Measurements from ENCODE around the gene TGFB3. TPM values are rescaled to one million over a fixed set of nuclear protein-coding genes. Genes with fewer than 3 reads are reported as not detected.

TGFB3 gene
- total and polyA plus RNA-seq, 2 of the 13 experiments (the other 11 are each of a cell fraction or from before 2014, with no cell fraction given) = 1.4 to 2.5 TPM

DNA sequence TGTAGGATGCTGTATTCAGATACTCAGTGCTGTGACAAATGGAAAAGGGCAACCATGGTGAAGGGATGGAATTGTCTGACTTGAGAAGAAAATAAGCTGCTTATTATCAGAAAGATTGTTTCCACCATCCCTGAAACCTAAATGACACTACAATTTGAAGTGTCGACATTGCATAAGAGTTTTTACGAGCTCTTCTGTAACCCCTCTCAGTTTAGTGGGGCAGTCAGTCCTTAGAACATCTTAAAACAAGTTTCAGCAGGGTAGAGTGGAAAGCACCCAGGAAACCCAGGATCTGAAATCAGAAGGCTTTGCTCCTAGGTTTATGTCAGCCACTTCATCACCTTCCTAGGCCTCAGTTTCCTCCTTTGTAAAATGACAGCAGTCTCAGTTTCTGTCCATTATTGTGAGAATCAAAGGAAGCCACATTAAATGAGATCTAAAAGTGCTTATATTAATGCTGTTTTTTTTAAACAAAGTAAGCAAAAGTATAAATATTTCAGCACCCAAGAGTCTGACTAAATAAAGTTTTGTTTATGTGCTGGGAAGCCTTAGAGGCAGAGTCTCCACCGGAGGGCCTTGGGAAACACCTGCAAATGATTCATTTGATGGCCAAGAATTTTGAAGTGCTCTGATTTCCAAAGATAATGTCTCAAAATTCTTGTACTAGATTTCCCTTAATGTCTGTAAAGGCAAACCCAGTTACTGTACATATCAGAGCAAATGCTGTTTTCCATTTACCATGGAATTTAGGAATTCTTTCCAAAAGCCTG is 5.6 kb upstream of the TGFB3 start (continued):
- no peak for TF ChIP-seq CENPX (CRISPR knock-in tag; IDR thresholded peaks at IDR 0.05)
- TF ChIP-seq MEIS1 (CRISPR knock-in tag; IDR thresholded peaks at IDR 0.05; ENCODE audit: borderline replicate concordance) = no peak
- TF ChIP-seq ZNF260 (CRISPR knock-in tag; IDR thresholded peaks at IDR 0.05; ENCODE audit: borderline replicate concordance, low read depth) = no peak
- no peak for TF ChIP-seq ZNF253 (CRISPR knock-in tag; IDR thresholded peaks at IDR 0.05; ENCODE audit: borderline replicate concordance)
- TF ChIP-seq ZBTB20 (CRISPR knock-in tag; IDR thresholded peaks at IDR 0.05; ENCODE audit: borderline replicate concordance, low read depth) = no peak
- TF ChIP-seq ZNF589 (CRISPR knock-in tag; conservative IDR thresholded peaks at IDR 0.05) = no peak
- TF ChIP-seq, protein P1, sequence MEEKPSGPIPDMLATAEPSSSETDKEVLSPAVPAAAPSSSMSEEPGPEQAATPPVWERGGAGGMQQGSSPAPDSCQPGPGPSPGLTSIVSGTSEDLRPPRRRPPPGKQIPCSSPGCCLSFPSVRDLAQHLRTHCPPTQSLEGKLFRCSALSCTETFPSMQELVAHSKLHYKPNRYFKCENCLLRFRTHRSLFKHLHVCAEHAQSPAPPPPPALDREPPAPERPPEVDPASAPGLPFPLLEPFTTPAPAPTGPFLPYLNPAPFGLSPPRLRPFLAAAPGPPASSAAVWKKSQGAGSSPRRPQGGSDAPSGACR (CRISPR knock-in tag; IDR thresholded peaks at IDR 0.05) = no peak

DNA sequence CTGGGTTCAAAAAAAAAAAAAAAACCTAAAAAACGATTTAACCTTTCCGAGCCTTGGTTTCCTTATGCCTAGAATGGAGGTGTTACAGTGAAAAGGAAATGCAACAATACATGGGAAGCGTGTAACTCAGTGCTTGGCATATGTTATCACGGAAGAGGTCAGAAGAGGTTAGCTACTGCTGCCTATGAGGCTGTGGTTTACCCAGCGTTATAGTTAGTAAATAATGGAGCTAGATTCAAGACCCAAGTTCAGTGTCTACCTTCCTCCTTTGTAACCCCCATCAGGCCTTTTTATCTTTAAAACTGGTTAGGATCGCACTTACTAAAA is 4.6 kb upstream of the TGFB3 start:
- H3K4me1 ChIP-seq (ENCODE audit: insufficient read depth, low read length) = peaks cover 60% of the 10 kb centered on the region
- ChIA-PET POLR2A (no interaction called here), CTCF (ENCODE audit: low intra/inter-chr PET ratio, low total read pairs) (no interaction called here)
- no peak for ATAC-seq
- no peaks in the 10 kb centered on the region for H3K36me3 ChIP-seq (replicated peaks in 1 of 2; ENCODE audit: control insufficient read depth in 1 of 2, insufficient read depth in 2 of 2, low read length in 2 of 2)
- H3K79me2 ChIP-seq (ENCODE audit: insufficient read depth, low read length) = no peaks in the 10 kb centered on the region
- H3K4me3 ChIP-seq (replicated peaks in 1 of 3; ENCODE audit: insufficient read depth in 1 of 3, low read depth in 2 of 3, low read length in 3 of 3) = no peak overlapping the region; a peak in 1 of 6 replicates
- no peak overlapping the region for H2AFZ ChIP-seq (ENCODE audit: low read length)
- no TSS peak for BruUV-seq (replicated peaks)
- DNase-seq (ENCODE audit: low spot score) = no peak
- H3K9me3 ChIP-seq (ENCODE audit: low read length) = no peaks in the 10 kb centered on the region
- H3K4me2 ChIP-seq (ENCODE audit: low read depth, low read length) = peak overlapping the region; percentile 0; the same call in 1 of the 2 replicates
- 12% methylated on average over 6 of the region's 6 CpGs for WGBS (ENCODE audit: low lambda C conversion rate)
- intact Hi-C loops (cut with micrococcal nuclease; ENCODE audit: unreplicated experiment) (loop anchor here (10.0 kb wide), 1 partner anchor 162 kb away; no protein-coding TSS in a partner anchor), in situ Hi-C loops (cut with HindIII; ENCODE audit: extremely low pct_ligation_motif_present, low pct_unique_long_range_greater_than_20kb) (no loop called here)
- H3K27me3 ChIP-seq (ENCODE audit: control insufficient read depth in 1 of 2, insufficient read depth in 2 of 2, low read length in 2 of 2) = 0 out of 5 replicates have a peak, but pooled peaks cover 0 to 4% of the 10 kb centered on the region in 2 experiments
- H3K9ac ChIP-seq (ENCODE audit: insufficient read depth, low read depth, low read length) = no peak overlapping the region
- no peak overlapping the region for H3K27ac ChIP-seq (ENCODE audit: extremely low read length, insufficient read depth, low read length)
- no peaks in the 10 kb centered on the region for H4K20me1 ChIP-seq (ENCODE audit: insufficient read depth, low read length)
- no peak for FAIRE-seq
- no peak for TF ChIP-seq HNRNPK (IDR thresholded peaks at IDR 0.05; ENCODE audit: low read depth, low read length, poor library complexity, severe bottlenecking)
- TF ChIP-seq NFE2L1 (CRISPR knock-in tag; IDR thresholded peaks at IDR 0.05; ENCODE audit: borderline replicate concordance) = no peak
- TF ChIP-seq, protein P2, sequence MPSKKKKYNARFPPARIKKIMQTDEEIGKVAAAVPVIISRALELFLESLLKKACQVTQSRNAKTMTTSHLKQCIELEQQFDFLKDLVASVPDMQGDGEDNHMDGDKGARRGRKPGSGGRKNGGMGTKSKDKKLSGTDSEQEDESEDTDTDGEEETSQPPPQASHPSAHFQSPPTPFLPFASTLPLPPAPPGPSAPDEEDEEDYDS (CRISPR knock-in tag; IDR thresholded peaks at IDR 0.05) = no peak
- TF ChIP-seq SOX6 (IDR thresholded peaks at IDR 0.05) = no peak
- no peak for TF ChIP-seq SOX6 (CRISPR knock-in tag; IDR thresholded peaks at IDR 0.05)
- TF ChIP-seq ZNF879 (CRISPR knock-in tag; IDR thresholded peaks at IDR 0.05) = no peak
- TF ChIP-seq, protein P3, sequence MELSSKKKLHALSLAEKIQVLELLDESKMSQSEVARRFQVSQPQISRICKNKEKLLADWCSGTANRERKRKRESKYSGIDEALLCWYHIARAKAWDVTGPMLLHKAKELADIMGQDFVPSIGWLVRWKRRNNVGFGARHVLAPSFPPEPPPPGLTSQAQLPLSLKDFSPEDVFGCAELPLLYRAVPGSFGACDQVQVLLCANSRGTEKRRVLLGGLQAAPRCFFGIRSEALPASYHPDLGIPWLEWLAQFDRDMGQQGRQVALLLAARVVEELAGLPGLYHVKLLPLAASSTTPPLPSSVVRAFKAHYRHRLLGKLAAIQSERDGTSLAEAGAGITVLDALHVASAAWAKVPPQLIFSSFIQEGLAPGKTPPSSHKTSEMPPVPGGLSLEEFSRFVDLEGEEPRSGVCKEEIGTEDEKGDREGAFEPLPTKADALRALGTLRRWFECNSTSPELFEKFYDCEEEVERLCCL (CRISPR knock-in tag; IDR thresholded peaks at IDR 0.05; ENCODE audit: borderline replicate concordance) = no peak
- TF ChIP-seq GTF2F1 (IDR thresholded peaks at IDR 0.05; ENCODE audit: low read length) = no peak
- no peak for TF ChIP-seq ZNF776 (CRISPR knock-in tag; IDR thresholded peaks at IDR 0.05)
- TF ChIP-seq, protein P4, sequence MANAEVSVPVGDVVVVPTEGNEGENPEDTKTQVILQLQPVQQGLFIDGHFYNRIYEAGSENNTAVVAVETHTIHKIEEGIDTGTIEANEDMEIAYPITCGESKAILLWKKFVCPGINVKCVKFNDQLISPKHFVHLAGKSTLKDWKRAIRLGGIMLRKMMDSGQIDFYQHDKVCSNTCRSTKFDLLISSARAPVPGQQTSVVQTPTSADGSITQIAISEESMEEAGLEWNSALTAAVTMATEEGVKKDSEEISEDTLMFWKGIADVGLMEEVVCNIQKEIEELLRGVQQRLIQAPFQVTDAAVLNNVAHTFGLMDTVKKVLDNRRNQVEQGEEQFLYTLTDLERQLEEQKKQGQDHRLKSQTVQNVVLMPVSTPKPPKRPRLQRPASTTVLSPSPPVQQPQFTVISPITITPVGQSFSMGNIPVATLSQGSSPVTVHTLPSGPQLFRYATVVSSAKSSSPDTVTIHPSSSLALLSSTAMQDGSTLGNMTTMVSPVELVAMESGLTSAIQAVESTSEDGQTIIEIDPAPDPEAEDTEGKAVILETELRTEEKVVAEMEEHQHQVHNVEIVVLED (CRISPR knock-in tag; IDR thresholded peaks at IDR 0.05; ENCODE audit: borderline replicate concordance) = no peak
- no peak for TF ChIP-seq FOXA1 (IDR thresholded peaks at IDR 0.05)
- TF ChIP-seq FOXA1 (CRISPR knock-in tag; IDR thresholded peaks at IDR 0.05) = no peak
- TF ChIP-seq ZNF615 (CRISPR knock-in tag; IDR thresholded peaks at IDR 0.05; ENCODE audit: borderline replicate concordance) = no peak
